Stimulated activated CD8-positive, alpha-beta memory T cell treated with anti-CD3 and anti-CD28 coated beads, Interleukin-7, amount 100 ng/mL, for 1 hour (primary cell): ENCODE measurements around the gene ME1.
"Not testable (repeated sequence)": the region's sequence is repeated elsewhere in the genome, so short reads cannot be mapped to it uniquely, and the experiment has no call there.

Experiments used
- DNase-seq, 2 donors: peaks; one replicate each; pipeline ENCODE4 v3.0.0-alpha.2; 2020; ENCODE audit warnings: low read depth in 2 of 2

ME1 gene

DNA sequence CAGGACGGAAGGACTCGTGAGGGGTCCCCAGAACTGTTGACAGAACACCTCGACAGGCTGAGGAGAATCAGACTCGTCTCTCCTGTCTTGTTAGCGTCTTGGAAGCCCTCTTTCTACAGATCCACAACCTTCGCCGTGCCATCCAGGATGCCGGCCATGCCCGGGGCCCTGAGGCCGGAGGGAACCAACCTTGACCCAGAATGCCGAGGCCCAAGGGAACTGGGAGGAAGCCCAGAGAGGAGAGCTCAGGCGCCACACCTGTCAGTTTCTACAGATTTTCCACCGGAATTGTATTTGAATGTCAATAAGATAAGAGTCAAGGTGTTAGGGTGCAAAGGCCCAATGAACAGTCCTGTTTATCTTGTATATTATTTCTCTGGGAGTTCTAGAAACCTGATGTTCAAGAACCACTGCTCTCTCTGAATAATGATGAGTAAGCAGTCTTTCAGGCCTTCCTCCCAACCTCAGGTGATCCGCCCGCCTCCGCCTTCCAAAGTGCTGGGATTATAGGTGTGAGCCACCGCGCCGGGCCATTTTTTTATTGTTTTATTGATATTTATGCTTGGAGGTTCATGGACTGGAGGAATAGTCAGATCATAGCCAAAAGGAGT lies 799 bp upstream of the ME1 start:
- no peak for DNase-seq

DNA sequence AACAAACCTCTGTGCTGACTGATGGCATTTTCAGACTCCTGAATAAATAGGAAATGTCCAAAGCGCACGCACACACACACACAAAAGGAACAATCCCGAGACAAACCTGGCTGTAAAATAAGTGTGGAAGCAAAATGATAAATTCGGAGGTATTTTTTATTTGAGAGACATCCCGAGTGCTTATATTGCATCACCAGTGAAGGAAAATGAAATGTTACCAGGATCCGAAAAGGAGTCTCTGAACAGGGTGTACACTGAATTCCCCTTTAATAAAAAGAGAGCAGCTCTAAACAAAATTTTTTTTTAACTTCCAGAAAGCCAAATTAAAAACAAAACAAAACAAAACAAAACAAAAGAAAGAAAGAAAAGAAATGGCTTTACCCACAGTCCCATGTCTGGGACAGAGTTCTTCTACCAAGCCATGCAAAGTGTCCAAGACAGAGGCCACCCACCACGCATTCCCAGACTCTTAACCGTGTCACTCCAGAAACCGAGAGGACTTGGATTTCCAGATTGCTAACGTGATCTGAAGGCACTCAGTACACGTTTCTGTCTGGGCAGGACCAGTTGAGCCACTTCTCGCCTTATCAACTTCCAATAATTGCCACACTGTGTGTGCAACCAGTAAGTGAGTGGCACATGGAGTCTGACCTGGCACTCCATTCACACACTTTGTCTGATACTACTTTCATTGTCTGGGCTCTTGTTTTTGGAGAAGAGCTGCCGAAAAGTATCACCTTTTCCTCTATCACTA lies 817 bp downstream of the ME1 start:
- DNase-seq: no peak

DNA sequence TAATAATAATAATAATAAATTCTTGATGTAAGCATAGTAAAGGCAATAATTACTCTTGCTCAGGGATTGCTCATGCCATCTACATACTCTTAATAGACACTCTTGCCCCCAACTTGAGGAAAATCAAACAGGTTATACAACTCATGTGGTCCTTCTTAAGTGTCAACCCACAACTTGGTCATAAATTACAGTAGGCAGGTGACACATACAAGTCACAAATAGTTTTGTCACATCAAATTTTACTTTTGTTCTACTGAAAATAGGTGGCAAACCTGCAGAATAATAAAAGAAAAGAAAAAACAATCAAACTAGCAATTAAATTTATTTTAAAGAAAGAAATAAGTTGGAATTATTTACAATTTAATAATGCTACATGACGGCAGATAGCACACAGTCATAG lies 1.6 kb downstream of the ME1 start:
- no peak for DNase-seq

DNA sequence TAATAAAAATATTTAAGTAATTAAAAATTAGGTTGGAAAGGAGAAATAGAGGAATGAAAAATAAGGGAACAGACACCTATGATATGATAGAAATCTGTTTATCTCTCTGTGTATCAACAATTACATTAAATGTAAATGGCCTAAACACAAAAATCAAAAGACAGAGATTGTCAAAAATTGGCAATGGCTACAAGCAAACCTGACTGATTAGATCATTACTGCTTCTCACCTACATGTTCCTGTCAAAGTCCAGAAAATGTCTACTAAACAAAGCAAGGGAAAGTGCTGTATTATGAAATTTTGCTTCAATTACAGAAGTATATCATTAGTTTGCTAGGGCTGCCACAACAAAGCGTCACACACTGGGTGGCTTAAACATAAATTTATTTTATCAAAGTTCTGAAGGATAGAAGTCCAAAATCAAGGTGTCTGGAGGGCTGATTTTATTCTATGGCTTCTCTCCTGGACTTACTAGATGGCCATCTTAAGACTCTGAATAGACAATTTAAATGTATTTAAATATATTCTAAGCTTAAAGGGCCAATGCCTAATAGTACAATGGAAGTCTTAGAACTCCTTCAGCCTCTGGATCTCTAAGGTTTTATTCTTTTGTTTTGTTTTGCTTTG lies 6.3 kb downstream of the ME1 start:
- no peak for DNase-seq

DNA sequence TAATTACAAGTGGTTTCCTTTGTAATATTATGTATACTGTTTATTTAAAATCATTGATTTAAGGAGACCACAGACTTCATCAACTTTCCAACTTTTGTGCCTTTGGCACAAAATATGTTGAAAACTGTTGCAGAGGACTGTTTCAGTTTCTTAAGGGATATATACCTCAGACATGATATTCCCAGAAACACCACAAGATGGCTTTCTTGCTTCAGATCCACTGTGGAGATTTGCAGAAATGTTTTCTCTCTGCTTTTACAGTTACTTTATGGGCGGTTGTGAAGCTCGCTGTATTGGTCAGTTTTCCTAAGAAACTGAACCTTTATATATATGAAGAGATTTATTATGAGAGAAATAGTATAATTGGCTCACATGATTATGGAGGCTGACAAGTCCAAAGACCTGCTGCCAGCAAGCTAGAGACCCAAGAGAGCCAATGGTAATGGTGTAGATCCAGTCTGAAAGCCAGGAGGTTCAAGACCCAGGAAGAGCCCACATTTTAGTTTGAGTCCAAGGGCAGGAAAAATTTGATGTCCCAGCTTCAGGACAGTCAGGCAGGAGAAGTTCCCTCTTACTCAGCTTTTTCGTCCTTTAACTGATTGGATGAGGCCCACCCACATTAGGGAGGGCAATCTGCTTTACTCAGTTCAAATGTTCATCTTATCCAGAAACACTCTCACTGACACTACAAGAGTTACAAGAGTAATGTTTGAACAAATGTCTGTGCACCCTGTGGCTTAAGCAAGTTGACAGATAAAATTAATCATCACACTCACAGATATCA lies 12.8 kb downstream of the ME1 start:
- DNase-seq: no peak

DNA sequence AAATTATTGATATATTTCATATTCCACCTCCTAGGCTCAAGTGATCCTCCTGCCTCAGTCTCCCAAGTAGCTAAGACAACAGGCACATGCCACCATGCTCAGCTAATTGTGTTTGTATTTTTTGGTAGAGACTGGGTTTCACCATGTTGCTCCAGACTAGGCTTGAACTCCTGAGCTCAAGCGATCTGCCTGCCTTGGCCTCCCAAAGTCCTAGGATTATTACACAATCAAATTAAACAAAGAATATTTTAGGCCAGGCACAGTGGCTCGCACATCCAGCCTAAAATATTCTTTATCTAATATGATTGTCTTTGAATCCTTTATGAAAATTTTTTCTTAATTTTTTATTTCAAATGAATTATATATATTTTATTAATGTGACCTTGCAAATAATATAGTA lies 17.8 kb downstream of the ME1 start:
- no peak for DNase-seq

DNA sequence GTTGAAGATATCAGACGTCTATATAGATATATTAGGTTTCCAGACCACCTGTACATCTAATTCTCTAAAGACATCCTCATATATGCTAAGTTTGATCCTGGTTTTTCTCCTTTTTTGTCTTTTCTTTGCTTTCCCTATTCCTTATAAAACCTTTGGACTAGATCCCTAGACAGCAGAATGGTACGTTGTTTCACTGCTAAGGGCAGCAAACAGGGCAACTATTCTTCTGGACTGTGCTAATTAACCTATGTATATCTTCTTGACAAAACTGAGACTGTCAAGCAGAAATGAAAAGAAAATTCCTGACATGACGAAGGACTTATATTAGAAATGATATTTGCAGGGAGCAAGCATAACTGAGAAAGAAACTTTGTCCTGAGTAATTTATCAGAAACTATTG lies 19.1 kb downstream of the ME1 start:
- no peak for DNase-seq

DNA sequence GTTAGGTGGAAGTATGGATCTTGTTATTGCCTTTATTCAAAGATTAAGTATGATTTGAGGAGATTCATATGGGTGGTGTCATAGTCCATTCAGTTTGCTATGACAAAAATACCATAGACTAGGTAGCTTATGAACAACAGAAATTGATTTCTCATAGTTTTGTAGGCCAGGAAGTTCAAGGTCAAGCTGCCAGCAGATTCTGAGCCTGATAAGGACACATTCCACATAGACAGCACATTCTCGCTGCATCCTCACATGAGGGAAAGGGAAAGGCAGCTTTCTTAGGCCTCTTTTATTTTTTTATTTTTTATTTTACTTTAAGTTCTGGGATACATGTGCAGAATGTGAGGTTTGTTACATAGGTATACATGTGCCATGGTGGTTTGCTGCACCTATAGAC lies 27.7 kb downstream of the ME1 start:
- no peak for DNase-seq

DNA sequence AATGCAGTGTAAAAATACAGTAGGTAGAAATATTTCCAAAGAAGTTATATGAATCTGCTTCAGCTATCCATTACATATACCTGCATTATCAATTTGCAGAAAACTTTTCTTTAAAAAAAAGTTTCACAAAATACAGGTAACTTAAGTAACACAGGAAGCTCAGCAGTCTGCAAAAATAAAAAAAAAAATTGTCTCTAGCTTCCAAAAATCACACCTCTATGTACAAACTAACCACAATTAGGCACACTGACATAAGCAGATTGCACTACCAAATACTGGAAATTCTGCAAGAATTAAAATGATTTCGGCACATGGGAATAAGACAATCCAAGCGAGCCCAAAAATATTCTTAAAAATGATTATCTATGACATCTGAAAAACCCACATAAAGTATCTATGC lies 41.2 kb downstream of the ME1 start:
- DNase-seq: no peak

DNA sequence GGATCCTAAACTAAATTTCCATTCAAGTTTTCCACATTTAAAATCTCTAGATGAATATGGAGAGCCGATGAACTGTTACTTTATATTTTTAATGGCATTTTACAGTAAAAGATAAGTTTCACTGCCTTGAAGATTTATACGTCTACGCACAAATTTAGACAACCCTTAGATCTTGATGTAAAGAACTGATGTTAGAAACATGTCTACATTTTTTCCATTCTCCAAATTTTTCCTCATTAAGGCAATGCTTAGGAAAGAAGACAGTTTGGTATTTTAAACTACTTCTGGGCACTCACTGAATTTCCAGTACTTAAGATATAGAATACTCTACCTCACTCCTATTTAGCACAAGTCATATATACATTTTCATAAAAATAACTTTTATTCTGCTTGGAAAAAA lies 45.4 kb downstream of the ME1 start:
- DNase-seq: no peak

DNA sequence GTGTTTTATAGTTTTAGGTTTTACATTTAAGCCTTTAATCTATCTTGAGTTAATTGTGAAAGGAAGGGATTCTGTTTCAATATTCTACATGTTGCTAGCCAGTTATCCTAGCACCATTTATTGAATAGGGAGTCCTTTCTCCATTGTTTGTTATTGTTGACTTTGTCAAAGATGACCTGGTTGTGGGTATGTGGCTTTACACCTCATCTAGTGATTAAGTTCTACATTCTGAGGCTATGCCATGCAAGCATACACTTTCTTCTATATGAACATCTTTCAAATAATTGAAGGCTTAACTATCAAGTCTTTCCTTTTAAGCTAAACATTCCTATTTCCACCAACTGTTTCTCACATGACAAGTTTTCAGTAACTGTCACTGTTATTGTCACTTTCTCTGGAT lies 46.1 kb downstream of the ME1 start:
- DNase-seq: no peak

DNA sequence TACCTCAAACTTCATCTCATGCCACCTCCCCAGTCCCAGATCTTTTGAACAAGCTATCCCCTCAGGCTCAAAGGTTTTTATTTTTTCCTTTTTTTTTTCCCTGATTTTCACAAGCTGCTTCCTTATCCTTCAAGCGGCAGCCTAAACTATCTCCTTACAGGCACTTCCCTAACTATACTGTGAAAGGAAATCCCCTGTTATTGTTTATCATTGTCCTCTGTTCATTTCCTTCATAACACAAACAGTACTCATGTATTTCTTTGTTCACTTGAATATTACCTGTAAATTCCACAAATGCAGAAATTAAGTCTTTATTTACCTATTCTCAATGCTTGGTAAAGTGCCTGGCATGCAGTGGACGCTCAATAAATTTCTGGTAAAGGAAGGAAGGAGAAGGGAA lies 48.9 kb downstream of the ME1 start:
- DNase-seq: no peak

DNA sequence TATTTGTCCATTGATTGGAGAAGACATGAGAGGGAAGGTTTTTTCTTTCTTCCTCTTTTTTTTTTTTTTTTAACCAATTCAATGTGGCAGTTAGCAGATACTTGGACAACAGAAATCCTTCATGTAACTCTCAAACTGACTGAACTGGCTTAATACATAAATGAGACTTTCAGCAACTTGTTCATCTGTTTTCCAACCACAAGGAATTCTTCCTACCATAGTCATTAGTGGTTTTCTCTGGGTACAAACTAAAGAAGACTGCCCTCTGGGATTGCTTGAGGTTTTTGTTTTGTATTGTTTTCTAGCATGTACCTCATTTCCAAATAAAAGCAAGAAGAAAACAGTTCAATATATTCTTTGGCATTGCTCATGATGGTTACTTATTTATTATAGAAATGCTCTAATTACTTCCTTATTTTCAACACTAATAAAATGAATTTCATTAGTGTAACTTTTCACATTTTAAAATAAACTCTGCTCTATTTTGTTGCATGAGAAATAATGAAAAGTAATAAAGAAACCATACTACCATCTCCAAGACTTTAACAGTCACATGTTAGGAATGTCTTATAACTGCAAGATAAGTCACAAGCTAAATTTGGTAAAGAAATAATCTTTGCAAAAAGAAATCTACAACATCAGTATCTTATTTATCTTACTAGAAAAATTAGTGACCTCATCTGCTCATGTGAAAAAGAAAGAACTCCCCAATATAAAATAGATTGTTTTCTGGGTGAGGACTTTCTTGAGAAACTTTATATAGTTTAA lies 52.0 kb downstream of the ME1 start:
- no peak for DNase-seq

DNA sequence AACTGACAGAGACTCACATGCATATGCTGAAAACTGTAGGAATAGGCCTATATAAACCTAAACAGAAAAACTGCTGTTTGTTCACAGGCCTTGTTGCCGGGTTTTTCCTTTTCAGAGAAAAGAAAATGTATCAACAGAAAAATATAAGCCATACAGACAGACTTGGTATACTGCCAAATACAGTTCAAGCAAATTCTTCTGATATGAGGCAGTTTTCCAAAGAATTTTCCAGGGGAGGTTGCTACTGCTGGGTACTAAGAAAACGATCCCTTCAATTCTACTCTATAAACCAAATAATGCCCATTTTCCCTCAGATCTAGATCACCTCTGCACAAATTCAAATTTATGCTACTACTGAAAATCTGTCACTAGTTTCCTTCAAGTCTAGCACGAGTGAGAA lies 59.4 kb downstream of the ME1 start:
- no peak for DNase-seq

DNA sequence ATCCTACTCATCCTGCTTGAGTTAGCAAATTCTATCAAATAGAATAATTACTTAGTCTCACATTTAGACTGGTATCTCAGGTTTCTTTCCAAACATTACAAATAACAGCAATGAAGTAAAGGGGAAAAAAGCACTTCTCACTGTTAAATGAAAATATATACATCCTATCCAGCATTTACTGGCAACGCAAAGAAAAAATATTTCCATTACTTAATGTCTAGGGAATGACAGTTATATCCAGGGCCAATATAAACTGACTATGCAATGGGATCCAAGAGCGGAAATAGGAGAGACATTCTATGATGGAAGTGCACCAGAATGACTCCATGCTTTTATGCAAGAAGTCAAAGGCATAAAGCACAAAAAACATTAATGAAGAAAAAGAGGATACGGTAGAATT lies 60.3 kb downstream of the ME1 start:
- no peak for DNase-seq

DNA sequence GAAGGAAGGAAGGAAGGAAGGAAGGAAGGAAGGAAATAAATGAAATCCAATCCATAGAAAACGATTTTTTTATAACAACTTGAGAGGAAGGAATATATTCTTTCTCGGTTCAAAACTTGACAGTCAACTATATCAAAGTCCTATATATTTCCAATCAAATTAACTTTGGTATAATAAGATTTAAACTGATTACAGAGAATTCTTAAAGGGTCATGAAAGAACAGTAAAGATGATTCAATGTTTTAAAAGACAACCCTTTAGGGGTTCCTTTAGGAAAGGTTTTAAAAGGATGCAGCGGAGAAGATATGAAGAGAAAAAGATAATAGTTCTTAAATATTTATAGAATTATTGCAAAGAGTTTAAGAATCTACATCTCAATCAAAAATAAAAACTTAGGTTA lies 61.2 kb downstream of the ME1 start:
- no peak for DNase-seq

DNA sequence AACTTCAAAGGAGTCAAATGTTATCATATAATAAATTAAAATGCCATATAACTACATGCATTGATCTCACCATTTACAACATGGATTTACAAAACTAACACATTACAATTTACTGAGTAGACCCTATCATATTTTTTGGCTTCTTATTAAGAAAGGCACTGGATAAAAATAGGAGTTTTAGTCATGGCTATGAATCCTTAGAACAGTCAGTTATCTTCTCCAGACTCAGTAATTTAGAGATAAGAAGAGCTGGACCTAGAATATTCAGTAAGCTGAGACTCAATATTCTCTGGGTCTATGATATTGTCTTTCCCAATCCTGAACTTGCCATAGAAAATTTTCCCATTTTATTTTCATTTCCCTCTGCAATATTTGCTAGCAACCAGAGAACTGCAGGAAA lies 62.3 kb downstream of the ME1 start:
- DNase-seq: no peak

DNA sequence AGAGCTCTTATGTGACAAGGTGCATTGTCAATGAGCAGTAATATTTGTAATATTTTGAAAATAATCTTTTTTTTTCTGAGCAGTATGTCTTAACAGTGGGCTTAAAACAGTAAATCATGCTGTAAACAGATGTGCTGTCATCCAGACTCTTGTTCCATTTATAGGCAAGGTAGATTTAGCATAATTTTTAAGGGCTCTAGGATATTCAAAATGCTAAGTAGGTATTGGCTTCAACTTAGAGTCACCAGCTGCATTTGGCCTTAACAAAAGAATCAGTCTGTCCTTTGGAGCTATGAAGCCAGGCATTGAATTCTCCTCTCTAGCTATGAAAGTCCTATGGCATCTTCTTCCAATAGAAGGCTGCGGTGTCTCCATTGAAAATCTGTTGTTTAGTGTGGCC lies 63.7 kb downstream of the ME1 start:
- DNase-seq: no peak

DNA sequence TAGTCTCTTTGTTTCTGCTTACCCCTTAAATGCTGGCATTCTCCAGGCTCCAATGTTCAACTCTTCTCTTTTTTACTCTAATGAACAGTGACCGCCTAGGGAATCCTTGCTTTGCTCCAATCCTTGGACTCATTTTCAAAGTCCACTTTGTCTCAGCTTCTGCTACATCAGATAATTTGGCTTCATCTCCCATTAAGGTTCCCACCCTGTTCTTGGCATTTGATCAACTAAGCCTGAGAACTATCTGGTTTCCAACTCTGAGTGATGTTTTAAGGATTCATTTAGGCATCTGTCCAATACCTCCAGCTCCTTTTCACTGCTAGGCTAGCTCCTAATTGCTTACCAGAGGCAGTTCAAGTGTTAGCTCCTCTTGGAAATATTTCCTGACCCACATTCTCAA lies 64.9 kb downstream of the ME1 start:
- no peak for DNase-seq

DNA sequence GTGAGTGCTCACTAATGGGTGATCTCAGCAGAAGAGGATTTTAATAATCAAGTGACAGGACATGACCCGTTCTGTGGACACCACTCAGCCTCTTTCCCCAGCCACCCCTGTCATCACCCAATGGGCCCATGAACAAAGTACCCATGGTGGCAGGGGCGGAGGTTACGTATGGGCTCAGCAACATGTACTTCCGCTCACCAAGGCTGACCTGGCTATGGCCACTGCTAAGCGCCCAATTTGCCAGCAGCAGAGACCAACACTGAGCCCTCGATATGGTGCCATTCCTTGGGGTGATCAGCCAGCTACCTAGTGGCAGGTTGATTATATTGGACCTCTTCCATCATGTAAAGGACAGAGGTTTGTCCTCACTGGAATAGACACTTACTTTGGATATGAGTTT lies 68.5 kb downstream of the ME1 start:
- not testable (repeated sequence) for DNase-seq

DNA sequence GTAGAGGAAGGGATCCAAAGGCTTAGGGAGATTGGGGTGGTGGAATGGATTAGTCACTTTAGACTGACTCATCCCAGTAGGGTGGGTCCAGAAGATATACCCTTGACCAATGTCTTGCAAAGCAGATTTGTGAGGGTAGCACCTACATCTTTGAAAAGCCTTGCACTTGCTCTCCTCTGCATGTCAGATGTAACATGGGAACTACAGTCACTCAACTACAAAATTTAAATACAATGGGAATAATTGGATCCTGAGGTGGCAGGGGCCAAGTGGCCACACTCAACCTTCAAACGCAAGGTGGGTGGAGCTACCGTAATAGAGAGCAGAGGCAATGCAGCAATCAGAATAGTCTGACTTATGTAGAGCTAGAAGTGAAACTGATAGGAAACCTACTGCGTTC lies 71.2 kb downstream of the ME1 start:
- no peak for DNase-seq

DNA sequence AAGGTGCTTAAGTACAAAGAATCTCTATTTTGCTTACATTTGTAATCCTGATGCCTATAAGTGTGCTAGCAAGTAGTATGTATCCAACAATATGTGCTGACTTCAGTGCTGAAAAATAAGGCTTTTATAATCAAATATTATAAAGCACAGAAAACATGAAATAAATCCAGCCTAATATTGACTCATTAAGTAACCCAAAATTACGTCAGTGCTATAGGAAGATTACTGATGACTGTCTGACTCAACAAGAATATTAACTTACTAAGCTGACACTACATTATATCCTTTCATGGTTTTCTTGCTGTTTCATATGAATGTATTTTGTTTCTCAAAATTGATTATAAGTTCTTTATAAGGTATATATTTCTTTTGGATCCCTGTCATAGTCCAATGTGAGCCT lies 76.1 kb downstream of the ME1 start:
- no peak for DNase-seq
